ENCODE data around the gene ADRA2C.

The ADRA2C gene

GRCh38 chr4:3816983-3817960, 51.1 kb downstream of the ADRA2C start:
- no peak for DNase-seq
